ENCODE data around the gene LLGL2.

Gene LLGL2

GRCh38 chr17:75616521-75617122 lies 91.1 kb downstream of the LLGL2 start:
- Histone ChIP-seq H3K56ac (ENCODE audit: low read length) (no peak overlapping the region), H2BK15ac (replicated peaks; ENCODE audit: low read depth) (no peak overlapping the region), H3K4me3 (ENCODE audit: low read length) (no peak overlapping the region), H4K5ac (ENCODE audit: low read length) (no peak overlapping the region), H3K9ac (ENCODE audit: low read length) (no peak overlapping the region), H3K18ac (ENCODE audit: low read length) (no peak overlapping the region), H3K79me1 (ENCODE audit: low read length) (no peaks in the 10 kb centered on the region), H2AK5ac (ENCODE audit: low read length) (no peak overlapping the region), H3K27me3 (ENCODE audit: insufficient read depth, low read length, poor library complexity) (no peaks in the 10 kb centered on the region), H3K79me2 (ENCODE audit: control insufficient read depth, insufficient read depth, low read length) (no peaks in the 10 kb centered on the region), H3K23ac (ENCODE audit: low read length) (no peak overlapping the region), H3K4ac (ENCODE audit: low read depth, low read length) (no peak overlapping the region), H4K8ac (ENCODE audit: low read depth, low read length) (no peak overlapping the region), H3K4me2 (ENCODE audit: low read length) (no peak overlapping the region), H3K36me3 (ENCODE audit: control insufficient read depth, insufficient read depth, low read length) (no peaks in the 10 kb centered on the region), H3K27ac (ENCODE audit: low read depth, low read length) (no peak overlapping the region), H2BK5ac (ENCODE audit: low read length) (no peak overlapping the region), H3K4me1 (ENCODE audit: control insufficient read depth, low read depth, low read length) (no peaks in the 10 kb centered on the region), H2BK120ac (ENCODE audit: low read depth, low read length) (no peak overlapping the region)
- WGBS (ENCODE audit: extremely low coverage, insufficient coverage, low lambda C conversion rate): no CpG with 5 or more reads among the region's 24 CpGs
- no peak for DNase-seq

DNA sequence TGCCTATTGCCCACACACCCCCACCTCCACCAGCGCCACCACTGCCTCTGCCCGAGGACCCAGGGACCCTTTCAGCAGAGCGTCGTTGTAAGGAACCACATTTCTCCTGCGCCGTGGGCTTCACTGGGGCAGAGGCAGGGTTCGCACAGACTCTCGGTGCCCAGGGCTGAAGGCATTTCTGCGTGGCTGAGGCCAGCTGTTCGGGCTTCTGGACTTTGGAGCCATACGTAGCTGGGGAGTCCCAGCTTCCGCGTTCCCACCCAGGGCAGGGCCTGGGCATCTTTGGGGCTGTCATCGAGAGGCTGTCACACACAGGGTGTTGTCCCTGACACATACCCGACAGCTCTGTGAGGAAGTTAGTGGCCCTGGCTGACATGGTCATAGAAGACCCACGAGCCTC lies 91.7 kb downstream of the LLGL2 start:
- Histone ChIP-seq H3K36me3 (ENCODE audit: control insufficient read depth, insufficient read depth, low read length) (no peaks in the 10 kb centered on the region), H3K4ac (ENCODE audit: low read depth, low read length) (no peak overlapping the region), H3K27me3 (ENCODE audit: insufficient read depth, low read length, poor library complexity) (no peaks in the 10 kb centered on the region), H4K8ac (ENCODE audit: low read depth, low read length) (no peak overlapping the region), H3K4me1 (ENCODE audit: control insufficient read depth, low read depth, low read length) (no peaks in the 10 kb centered on the region), H3K9ac (ENCODE audit: low read length) (no peak overlapping the region), H2BK15ac (replicated peaks; ENCODE audit: low read depth) (no peak overlapping the region), H2BK120ac (ENCODE audit: low read depth, low read length) (no peak overlapping the region), H4K5ac (ENCODE audit: low read length) (no peak overlapping the region), H3K79me2 (ENCODE audit: control insufficient read depth, insufficient read depth, low read length) (no peaks in the 10 kb centered on the region), H3K18ac (ENCODE audit: low read length) (no peak overlapping the region), H3K4me2 (ENCODE audit: low read length) (no peak overlapping the region), H2AK5ac (ENCODE audit: low read length) (no peak overlapping the region), H2BK5ac (ENCODE audit: low read length) (no peak overlapping the region), H3K4me3 (ENCODE audit: low read length) (no peak overlapping the region), H3K56ac (ENCODE audit: low read length) (no peak overlapping the region), H3K23ac (ENCODE audit: low read length) (no peak overlapping the region), H3K27ac (ENCODE audit: low read depth, low read length) (no peak overlapping the region), H3K79me1 (ENCODE audit: low read length) (no peaks in the 10 kb centered on the region)
- no CpG with 5 or more reads among the region's 16 CpGs for WGBS (ENCODE audit: extremely low coverage, insufficient coverage, low lambda C conversion rate)
- DNase-seq: no peak

GRCh38 chr17:75617675-75618074 lies 92.2 kb downstream of the LLGL2 start:
- no peaks in the 10 kb centered on the region for H3K4me1 ChIP-seq (ENCODE audit: control insufficient read depth, low read depth, low read length)

DNA sequence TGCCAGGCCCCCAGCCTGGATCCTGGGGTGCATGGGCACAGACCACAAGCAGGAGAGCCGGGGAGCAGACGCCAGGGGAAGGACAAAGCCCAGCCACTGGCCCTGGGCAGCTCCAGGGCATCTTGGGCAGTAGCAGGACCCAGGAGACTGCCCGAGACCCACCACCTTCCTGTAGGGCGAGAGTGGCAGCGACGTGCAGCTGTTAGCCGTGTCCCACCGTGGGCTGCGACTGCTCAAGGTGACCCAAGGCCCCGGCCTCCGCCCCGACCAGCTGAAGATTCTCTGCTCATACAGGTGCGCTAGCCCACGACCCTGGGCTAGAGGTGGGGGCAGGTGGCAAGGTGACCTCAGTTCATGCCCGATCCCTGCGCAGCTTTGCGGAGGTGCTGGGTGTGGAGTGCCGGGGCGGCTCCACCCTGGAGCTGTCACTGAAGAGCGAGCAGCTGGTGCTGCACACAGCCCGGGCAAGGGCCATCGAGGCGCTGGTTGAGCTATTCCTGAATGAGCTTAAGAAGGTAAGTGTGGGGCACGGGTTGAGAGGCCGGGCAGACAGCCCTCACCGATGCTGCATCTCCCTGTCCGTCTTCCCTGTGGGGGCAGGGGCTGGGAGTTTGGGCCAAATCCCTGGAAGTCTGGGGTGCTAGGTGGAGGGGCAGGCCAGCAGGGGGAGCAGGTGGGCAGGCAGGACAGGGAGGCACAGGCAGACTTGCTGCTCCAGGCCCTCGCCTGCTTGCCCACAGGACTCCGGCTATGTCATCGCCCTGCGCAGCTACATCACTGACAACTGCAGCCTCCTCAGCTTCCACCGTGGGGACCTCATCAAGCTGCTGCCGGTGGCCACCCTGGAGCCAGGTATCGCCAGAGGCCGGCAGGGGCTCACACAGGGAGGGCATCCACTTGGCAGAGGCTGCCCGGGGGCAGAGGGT lies 94.3 kb downstream of the LLGL2 start:
- Histone ChIP-seq H3K18ac (ENCODE audit: low read length) (no peak overlapping the region), H3K4ac (ENCODE audit: low read depth, low read length) (no peak overlapping the region), H3K4me2 (ENCODE audit: low read length) (no peak overlapping the region), H2BK5ac (ENCODE audit: low read length) (no peak overlapping the region), H3K4me1 (ENCODE audit: control insufficient read depth, low read depth, low read length) (no peaks in the 10 kb centered on the region), H2BK120ac (ENCODE audit: low read depth, low read length) (no peak overlapping the region), H3K9ac (ENCODE audit: low read length) (no peak overlapping the region), H3K79me2 (ENCODE audit: control insufficient read depth, insufficient read depth, low read length) (no peaks in the 10 kb centered on the region), H2BK15ac (replicated peaks; ENCODE audit: low read depth) (no peak overlapping the region), H4K8ac (ENCODE audit: low read depth, low read length) (no peak overlapping the region), H2AK5ac (ENCODE audit: low read length) (no peak overlapping the region), H3K27me3 (ENCODE audit: insufficient read depth, low read length, poor library complexity) (no peaks in the 10 kb centered on the region), H3K23ac (ENCODE audit: low read length) (no peak overlapping the region), H3K27ac (ENCODE audit: low read depth, low read length) (no peak overlapping the region), H3K79me1 (ENCODE audit: low read length) (no peaks in the 10 kb centered on the region), H3K56ac (ENCODE audit: low read length) (no peak overlapping the region), H4K5ac (ENCODE audit: low read length) (no peak overlapping the region), H3K36me3 (ENCODE audit: control insufficient read depth, insufficient read depth, low read length) (no peaks in the 10 kb centered on the region), H3K4me3 (ENCODE audit: low read length) (no peak overlapping the region)
- no CpG with 5 or more reads among the region's 36 CpGs for WGBS (ENCODE audit: extremely low coverage, insufficient coverage, low lambda C conversion rate)
- DNase-seq: peak; percentile 86

More at GRCh38 chr17:75617675-75618074, 92.2 kb downstream of the LLGL2 start:
- Histone ChIP-seq H3K79me2 (ENCODE audit: control insufficient read depth, insufficient read depth, low read length) (no peaks in the 10 kb centered on the region), H3K56ac (ENCODE audit: low read length) (no peak overlapping the region), H3K36me3 (ENCODE audit: control insufficient read depth, insufficient read depth, low read length) (no peaks in the 10 kb centered on the region), H3K27me3 (ENCODE audit: insufficient read depth, low read length, poor library complexity) (no peaks in the 10 kb centered on the region), H3K9ac (ENCODE audit: low read length) (no peak overlapping the region), H2BK15ac (replicated peaks; ENCODE audit: low read depth) (no peak overlapping the region), H2AK5ac (ENCODE audit: low read length) (no peak overlapping the region), H3K18ac (ENCODE audit: low read length) (no peak overlapping the region), H4K5ac (ENCODE audit: low read length) (no peak overlapping the region), H3K23ac (ENCODE audit: low read length) (no peak overlapping the region), H3K4me2 (ENCODE audit: low read length) (no peak overlapping the region), H2BK120ac (ENCODE audit: low read depth, low read length) (no peak overlapping the region), H4K8ac (ENCODE audit: low read depth, low read length) (no peak overlapping the region), H2BK5ac (ENCODE audit: low read length) (no peak overlapping the region), H3K4me3 (ENCODE audit: low read length) (no peak overlapping the region), H3K79me1 (ENCODE audit: low read length) (no peaks in the 10 kb centered on the region), H3K27ac (ENCODE audit: low read depth, low read length) (no peak overlapping the region), H3K4ac (ENCODE audit: low read depth, low read length) (no peak overlapping the region)
- no peak for DNase-seq
- WGBS (ENCODE audit: extremely low coverage, insufficient coverage, low lambda C conversion rate): no CpG with 5 or more reads among the region's 11 CpGs

GRCh38 chr17:75621489-75621888 lies 96.0 kb downstream of the LLGL2 start:
- H4K8ac ChIP-seq (ENCODE audit: low read depth, low read length): no peak overlapping the region
- no peak overlapping the region for H2BK120ac ChIP-seq (ENCODE audit: low read depth, low read length)
- no peak overlapping the region for H3K23ac ChIP-seq (ENCODE audit: low read length)
- H3K79me1 ChIP-seq (ENCODE audit: low read length): no peaks in the 10 kb centered on the region
- no peaks in the 10 kb centered on the region for H3K27me3 ChIP-seq (ENCODE audit: insufficient read depth, low read length, poor library complexity)
- no peak overlapping the region for H3K27ac ChIP-seq (ENCODE audit: low read depth, low read length)
- no CpG with 5 or more reads among the region's 4 CpGs for WGBS (ENCODE audit: extremely low coverage, insufficient coverage, low lambda C conversion rate)
- no peak overlapping the region for H3K18ac ChIP-seq (ENCODE audit: low read length)
- no peak overlapping the region for H2BK15ac ChIP-seq (replicated peaks; ENCODE audit: low read depth)
- no peak overlapping the region for H2BK5ac ChIP-seq (ENCODE audit: low read length)
- no peak overlapping the region for H3K56ac ChIP-seq (ENCODE audit: low read length)
- no peaks in the 10 kb centered on the region for H3K36me3 ChIP-seq (ENCODE audit: control insufficient read depth, insufficient read depth, low read length)
- no peak overlapping the region for H3K4me2 ChIP-seq (ENCODE audit: low read length)
- no peak overlapping the region for H3K4ac ChIP-seq (ENCODE audit: low read depth, low read length)
- no peaks in the 10 kb centered on the region for H3K79me2 ChIP-seq (ENCODE audit: control insufficient read depth, insufficient read depth, low read length)
- H3K9ac ChIP-seq (ENCODE audit: low read length): no peak overlapping the region
- no peak overlapping the region for H2AK5ac ChIP-seq (ENCODE audit: low read length)
- no peak for DNase-seq
- no peak overlapping the region for H4K5ac ChIP-seq (ENCODE audit: low read length)
- H3K4me3 ChIP-seq (ENCODE audit: low read length): no peak overlapping the region
- no peaks in the 10 kb centered on the region for H3K4me1 ChIP-seq (ENCODE audit: control insufficient read depth, low read depth, low read length)

Measured in mesendoderm (in vitro differentiated cells).